ENCODE results near the gene HOXC4. TPM values are rescaled to one million over a fixed set of nuclear protein-coding genes. Genes with fewer than 3 reads are reported as not detected.
"Not testable (repeated sequence)": the region's sequence is repeated elsewhere in the genome, so short reads cannot be mapped to it uniquely, and the experiment has no call there.

The HOXC4 gene
- total RNA-seq, 1 donor from 2014 or later: 2.8 TPM

GRCh38 chr12:54102223-54102622 is 48.6 kb downstream of the HOXC4 start:
- H3K4me3 ChIP-seq (ENCODE audit: low read depth, low read length); DNase-seq (ENCODE audit: low read depth): not testable (repeated sequence)

- DNase-seq (ENCODE audit: low read depth); H3K4me3 ChIP-seq (ENCODE audit: low read depth, low read length): not testable (repeated sequence)
Measured at GRCh38 chr12:54103827-54104226, 50.2 kb downstream of the HOXC4 start.

Other genes with a start within 250 kb of the HOXC4 start
- gene HOXC13, start 115.0 kb upstream of the HOXC4 start, total RNA-seq: not detected in 2 replicates
- not detected in 2 replicates for gene HOXC12, start 98.9 kb upstream of the HOXC4 start, total RNA-seq
- 0.51 and 1.0 TPM in 2 replicates for gene HOXC11, start 80.7 kb upstream of the HOXC4 start, total RNA-seq
- 0.14 TPM in 1 of 2 replicates, not detected in the other for gene HOTAIR, start 78.9 kb upstream of the HOXC4 start, total RNA-seq
- gene HOXC10, start 68.7 kb upstream of the HOXC4 start, total RNA-seq: 9.5 and 15.7 TPM in 2 replicates
- 9.9 and 11.0 TPM in 2 replicates for gene HOXC9, start 53.7 kb upstream of the HOXC4 start, total RNA-seq
- gene HOXC8, start 44.9 kb upstream of the HOXC4 start, total RNA-seq: 1.3 and 1.4 TPM in 2 replicates
- 2.7 and 3.2 TPM in 2 replicates for gene HOXC6, start 25.4 kb upstream of the HOXC4 start, total RNA-seq
- gene HOXC5, start 20.8 kb upstream of the HOXC4 start, total RNA-seq: 0.80 and 1.2 TPM in 2 replicates
- 44.6 and 48.0 TPM in 2 replicates for gene SMUG1, start 135.2 kb downstream of the HOXC4 start, total RNA-seq
- 61.5 and 67.3 TPM in 2 replicates for gene CBX5, start 226.3 kb downstream of the HOXC4 start, total RNA-seq
- 941 and 1,064 TPM in 2 replicates for gene HNRNPA1, start 226.9 kb downstream of the HOXC4 start, total RNA-seq
- gene NFE2, start 247.2 kb downstream of the HOXC4 start, total RNA-seq: not detected in 2 replicates

Data from epithelial cell of proximal tubule (primary cell).